ENCODE data around the gene OR2AJ1.

OR2AJ1 gene, protein sequence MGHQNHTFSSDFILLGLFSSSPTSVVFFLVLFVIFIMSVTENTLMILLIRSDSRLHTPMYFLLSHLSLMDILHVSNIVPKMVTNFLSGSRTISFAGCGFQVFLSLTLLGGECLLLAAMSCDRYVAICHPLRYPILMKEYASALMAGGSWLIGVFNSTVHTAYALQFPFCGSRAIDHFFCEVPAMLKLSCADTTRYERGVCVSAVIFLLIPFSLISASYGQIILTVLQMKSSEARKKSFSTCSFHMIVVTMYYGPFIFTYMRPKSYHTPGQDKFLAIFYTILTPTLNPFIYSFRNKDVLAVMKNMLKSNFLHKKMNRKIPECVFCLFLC

GRCh38 chr1:247924868-247925267 is at the start of gene OR2AJ1:
Gene OR2AJ1 (plus strand): TSS chr1:247924889. CDS start chr1:247933769, 8,880 bp downstream.
- Mint-ChIP-seq H3K27ac (no peak within 1 kb of the TSS), H3K27me3 (no peaks in the 10 kb centered on the region), H3K4me1 (ENCODE audit: low read depth) (no peaks in the 10 kb centered on the region), H3K9me3 (no peaks in the 10 kb centered on the region), H3K4me3 (no peak within 1 kb of the TSS), H3K36me3 (ENCODE audit: low read depth) (no peaks in the 10 kb centered on the region)

DNA sequence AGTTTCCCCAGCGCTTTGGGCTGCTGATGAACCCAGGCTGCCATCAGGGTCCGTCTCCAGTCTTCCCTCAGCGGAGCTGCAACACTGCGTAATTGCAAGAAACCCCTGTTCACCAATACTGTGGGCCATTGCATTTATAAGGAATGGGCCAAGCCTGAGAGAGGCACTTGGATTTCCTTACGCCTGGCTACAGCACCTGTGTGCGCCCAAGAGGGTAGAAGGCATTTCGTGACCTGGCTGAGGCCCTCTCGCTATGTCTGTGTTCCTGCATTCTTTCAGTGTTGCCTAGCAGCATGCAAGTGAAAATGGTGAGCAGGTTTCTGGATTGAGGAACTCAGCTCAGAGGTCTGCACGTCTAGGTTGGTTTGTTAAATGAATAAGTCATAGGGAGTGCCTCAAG is 41.3 kb upstream of the OR2AJ1 start:
- Mint-ChIP-seq H3K27ac (no peak overlapping the region), H3K36me3 (ENCODE audit: low read depth) (no peaks in the 10 kb centered on the region), H3K9me3 (no peaks in the 10 kb centered on the region), H3K4me1 (ENCODE audit: low read depth) (no peaks in the 10 kb centered on the region), H3K27me3 (no peaks in the 10 kb centered on the region), H3K4me3 (no peak overlapping the region)

DNA sequence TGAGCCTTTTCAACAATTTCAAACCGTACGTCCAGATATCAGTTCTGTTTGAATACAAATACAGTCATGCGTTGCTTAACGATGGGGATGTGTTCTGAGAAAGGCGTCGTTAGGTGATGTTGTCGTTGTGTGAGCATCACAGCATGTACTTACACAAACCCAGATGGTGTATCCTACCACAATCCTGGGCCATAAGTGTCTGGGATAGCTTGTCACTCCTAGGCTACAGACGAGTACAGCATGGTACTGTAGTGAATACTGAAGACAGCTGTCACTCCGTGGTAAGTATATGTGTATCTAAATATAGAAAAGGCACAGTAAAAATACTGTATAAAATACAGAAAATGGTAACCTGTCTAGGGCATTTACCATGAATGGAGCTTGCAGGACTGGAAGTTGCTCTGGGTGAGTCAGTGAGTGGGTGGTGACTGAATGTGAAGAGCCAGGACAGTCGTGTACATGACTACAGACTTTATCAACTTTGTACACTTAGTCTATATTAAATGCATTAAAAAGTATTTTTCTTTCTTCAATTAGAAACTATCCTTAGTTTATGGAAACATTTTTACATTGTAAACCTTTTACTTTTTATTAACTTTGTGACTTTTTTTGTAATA is 39.8 kb upstream of the OR2AJ1 start:
- Mint-ChIP-seq H3K9me3 (no peaks in the 10 kb centered on the region), H3K4me1 (ENCODE audit: low read depth) (no peaks in the 10 kb centered on the region), H3K36me3 (ENCODE audit: low read depth) (no peaks in the 10 kb centered on the region), H3K4me3 (no peak overlapping the region), H3K27ac (no peak overlapping the region), H3K27me3 (no peaks in the 10 kb centered on the region)

GRCh38 chr1:247895163-247895637 is 29.5 kb upstream of the OR2AJ1 start, which contains the start of gene OR2W3:
Gene OR2W3 (plus strand): TSS chr1:247895587. CDS start chr1:247895587, 0 bp downstream.
- H3K36me3 Mint-ChIP-seq (ENCODE audit: low read depth) = no peaks in the 10 kb centered on the region
- no peaks in the 10 kb centered on the region for H3K9me3 Mint-ChIP-seq
- no peaks in the 10 kb centered on the region for H3K4me1 Mint-ChIP-seq (ENCODE audit: low read depth)
- H3K27me3 Mint-ChIP-seq = no peaks in the 10 kb centered on the region
- H3K4me3 Mint-ChIP-seq = no peak within 1 kb of the TSS
- H3K27ac Mint-ChIP-seq = no peak within 1 kb of the TSS

- Mint-ChIP-seq H3K27me3 (no peaks in the 10 kb centered on the region), H3K4me3 (no peak overlapping the region), H3K9me3 (no peaks in the 10 kb centered on the region), H3K36me3 (ENCODE audit: low read depth) (no peaks in the 10 kb centered on the region), H3K27ac (no peak overlapping the region), H3K4me1 (ENCODE audit: low read depth) (no peaks in the 10 kb centered on the region)
These were observed 28.7 kb upstream of the OR2AJ1 start for GRCh38 chr1:247895976-247896375.

DNA sequence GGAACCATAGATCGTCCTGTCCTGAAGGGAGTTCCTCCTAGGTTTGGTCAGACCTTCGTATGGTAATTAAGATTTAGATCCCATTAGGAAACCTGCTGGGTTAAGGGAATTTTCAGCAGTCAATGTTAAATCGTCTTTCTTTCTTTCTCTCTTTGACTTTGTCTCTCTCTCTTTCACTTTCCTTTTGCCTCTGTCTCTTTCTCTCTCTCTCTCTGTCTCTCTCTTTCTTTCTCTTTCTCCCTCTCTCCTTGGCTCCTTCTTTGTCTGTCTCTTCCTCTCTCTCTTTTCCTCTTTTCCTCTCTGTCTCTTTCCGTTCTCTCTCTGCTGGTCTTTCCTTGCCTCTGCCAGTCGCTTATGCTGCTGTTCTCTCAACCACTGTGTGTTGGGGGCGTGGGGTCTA is 20.6 kb upstream of the OR2AJ1 start:
- peaks cover 33% of the 10 kb centered on the region for H3K4me1 Mint-ChIP-seq (ENCODE audit: low read depth)
- H3K9me3 Mint-ChIP-seq = peaks cover 11% of the 10 kb centered on the region
- no peak overlapping the region for H3K27ac Mint-ChIP-seq
- H3K27me3 Mint-ChIP-seq = no peaks in the 10 kb centered on the region
- H3K36me3 Mint-ChIP-seq (ENCODE audit: low read depth) = no peaks in the 10 kb centered on the region
- no peak overlapping the region for H3K4me3 Mint-ChIP-seq

DNA sequence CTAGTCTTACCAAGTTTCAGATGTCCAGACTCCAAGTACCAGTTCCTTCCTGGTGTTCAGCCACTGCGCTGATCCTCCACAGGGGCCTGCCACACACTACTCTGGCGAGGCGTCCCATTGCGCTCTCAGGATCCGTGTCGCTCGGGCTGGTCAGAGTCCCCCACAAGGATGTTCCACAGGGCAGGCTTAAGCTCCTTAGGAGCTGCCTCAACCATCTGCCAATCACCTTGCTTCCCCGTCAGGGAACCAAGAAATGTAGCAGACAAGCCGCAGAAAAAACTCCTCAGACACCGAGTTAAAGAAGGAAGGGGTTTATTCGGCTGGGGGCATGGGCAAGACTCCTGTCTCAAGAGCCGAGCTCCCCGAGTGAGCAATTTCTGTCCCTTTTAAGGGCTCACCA is 19.5 kb upstream of the OR2AJ1 start:
- H3K4me3 Mint-ChIP-seq = no peak overlapping the region
- H3K27me3 Mint-ChIP-seq = no peaks in the 10 kb centered on the region
- H3K4me1 Mint-ChIP-seq (ENCODE audit: low read depth) = peaks cover 33% of the 10 kb centered on the region
- no peak overlapping the region for H3K27ac Mint-ChIP-seq
- H3K36me3 Mint-ChIP-seq (ENCODE audit: low read depth) = no peaks in the 10 kb centered on the region
- H3K9me3 Mint-ChIP-seq = peaks cover 11% of the 10 kb centered on the region

- Mint-ChIP-seq H3K4me3 (peak overlapping the region; percentile 68), H3K4me1 (ENCODE audit: low read depth) (peaks cover 33% of the 10 kb centered on the region), H3K27me3 (no peaks in the 10 kb centered on the region), H3K27ac (peak overlapping the region; percentile 74), H3K9me3 (peaks cover 11% of the 10 kb centered on the region), H3K36me3 (ENCODE audit: low read depth) (no peaks in the 10 kb centered on the region)
These were observed 18.7 kb upstream of the OR2AJ1 start for GRCh38 chr1:247905910-247906503.

DNA sequence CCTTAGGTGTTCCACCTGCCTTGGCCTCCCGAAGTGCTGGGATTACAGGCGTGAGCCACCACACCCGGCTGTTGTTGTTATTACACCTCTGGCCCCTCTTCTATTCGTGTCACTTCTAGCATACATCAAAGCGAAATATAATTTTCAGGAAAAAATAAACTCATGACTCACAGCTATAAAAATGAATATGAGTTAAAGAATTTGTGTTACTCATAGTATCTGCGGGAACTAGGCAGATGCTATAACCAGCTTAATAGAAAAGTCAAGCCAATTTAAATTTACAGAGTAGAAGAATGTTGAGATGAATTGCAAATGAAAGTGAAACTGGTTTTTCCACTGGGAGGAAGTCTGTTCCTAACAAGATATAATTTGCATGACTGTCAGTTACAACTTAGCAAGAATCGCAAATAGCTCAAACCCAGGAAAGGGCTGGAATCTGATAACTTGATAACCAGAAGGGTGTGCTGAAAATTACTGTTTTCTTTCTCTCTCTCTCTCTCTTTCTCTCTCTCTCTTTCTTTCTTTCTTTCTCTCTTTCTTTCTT is 18.1 kb upstream of the OR2AJ1 start:
- Mint-ChIP-seq H3K27me3 (no peaks in the 10 kb centered on the region), H3K4me1 (ENCODE audit: low read depth) (peaks cover 33% of the 10 kb centered on the region), H3K36me3 (ENCODE audit: low read depth) (no peaks in the 10 kb centered on the region)

GRCh38 chr1:247908766-247909165 is 15.9 kb upstream of the OR2AJ1 start:
- H3K4me1 Mint-ChIP-seq (ENCODE audit: low read depth) = peaks cover 33% of the 10 kb centered on the region
- no peaks in the 10 kb centered on the region for H3K36me3 Mint-ChIP-seq (ENCODE audit: low read depth)
- H3K9me3 Mint-ChIP-seq = peaks cover 11% of the 10 kb centered on the region
- H3K4me3 Mint-ChIP-seq = no peak overlapping the region
- peaks cover 3% of the 10 kb centered on the region for H3K27me3 Mint-ChIP-seq
- no peak overlapping the region for H3K27ac Mint-ChIP-seq

More for the DNA sequence above, 18.1 kb upstream of the OR2AJ1 start:
- Mint-ChIP-seq H3K4me3 (peak overlapping the region; percentile 68), H3K27ac (peak overlapping the region; percentile 74), H3K9me3 (peaks cover 11% of the 10 kb centered on the region)

DNA sequence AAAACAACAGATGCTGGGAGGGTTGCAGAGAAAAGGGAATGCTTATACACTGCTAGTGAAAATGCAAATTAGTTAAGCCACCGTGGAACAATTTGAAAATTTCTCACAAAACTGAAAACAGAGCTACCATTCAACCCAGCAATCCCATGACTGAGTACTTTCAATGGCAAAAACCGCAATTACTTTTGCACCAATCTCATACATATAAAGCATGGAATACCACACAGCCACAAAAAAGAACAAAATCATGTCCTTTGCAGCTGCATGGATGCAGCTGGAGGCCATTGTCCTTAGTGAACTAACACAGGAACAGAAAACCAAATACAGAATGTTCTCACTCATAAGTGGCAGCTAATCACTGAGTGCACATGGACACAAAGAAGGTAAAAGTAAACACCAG is 10.9 kb upstream of the OR2AJ1 start:
- Mint-ChIP-seq H3K4me3 (no peak overlapping the region), H3K9me3 (peaks cover 3% of the 10 kb centered on the region), H3K36me3 (ENCODE audit: low read depth) (no peaks in the 10 kb centered on the region), H3K27ac (no peak overlapping the region), H3K4me1 (ENCODE audit: low read depth) (no peaks in the 10 kb centered on the region), H3K27me3 (peaks cover 7% of the 10 kb centered on the region)

- Mint-ChIP-seq H3K27me3 (peaks cover 7% of the 10 kb centered on the region), H3K36me3 (ENCODE audit: low read depth) (no peaks in the 10 kb centered on the region), H3K4me1 (ENCODE audit: low read depth) (no peaks in the 10 kb centered on the region), H3K27ac (no peak overlapping the region), H3K9me3 (no peaks in the 10 kb centered on the region), H3K4me3 (no peak overlapping the region)
These were observed 9.6 kb upstream of the OR2AJ1 start for GRCh38 chr1:247914941-247915662.

GRCh38 chr1:247919952-247920351 is 4.7 kb upstream of the OR2AJ1 start, which contains the start of gene OR2T8:
Gene OR2T8 (plus strand): TSS chr1:247920252. CDS start chr1:247921018, 766 bp downstream.
- Mint-ChIP-seq H3K9me3 (no peaks in the 10 kb centered on the region), H3K4me3 (no peak within 1 kb of the TSS), H3K27ac (no peak within 1 kb of the TSS), H3K36me3 (ENCODE audit: low read depth) (no peaks in the 10 kb centered on the region), H3K4me1 (ENCODE audit: low read depth) (no peaks in the 10 kb centered on the region), H3K27me3 (peaks cover 4% of the 10 kb centered on the region)

GRCh38 chr1:247923941-247924340 is 748 bp upstream of the OR2AJ1 start:
- H3K27me3 Mint-ChIP-seq = no peaks in the 10 kb centered on the region
- H3K27ac Mint-ChIP-seq = no peak overlapping the region
- no peaks in the 10 kb centered on the region for H3K9me3 Mint-ChIP-seq
- no peak overlapping the region for H3K4me3 Mint-ChIP-seq
- no peaks in the 10 kb centered on the region for H3K36me3 Mint-ChIP-seq (ENCODE audit: low read depth)
- no peaks in the 10 kb centered on the region for H3K4me1 Mint-ChIP-seq (ENCODE audit: low read depth)

Data from stimulated activated naive CD8-positive, alpha-beta T cell treated with anti-CD3 and anti-CD28 coated beads, Interleukin-15, Interleukin-2, amounts not matched to agents 100 ng/mL and 50 ng/mL, for 24 hours (primary cell).